H1 (cell line): ENCODE results near the gene RAD51B. TPM values are rescaled to one million over a fixed set of nuclear protein-coding genes. Genes with fewer than 3 reads are reported as not detected.

Experiments used
- CTCF ChIA-PET: fragments of 300-600 bp; sonication (Branson Sonifier 250); formaldehyde crosslinking; loops from one replicate; lab custom pipeline; 2021; ENCODE audit not compliant: partially characterized antibody; lab: Charles Lee
- POLR2A ChIA-PET: fragments of 300-600 bp; sonication (Branson Sonifier 250); formaldehyde crosslinking; loops from one replicate; lab custom pipeline; 2021; ENCODE audit warnings: inconsistent platforms; ENCODE audit not compliant: partially characterized antibody; lab: Charles Lee
- DNase-seq, 2 experiments: peaks; one replicate each; pipeline versions ENCODE4 v3.0.0 to v3.0.0-alpha.2; 2010 to 2022; ENCODE audit warnings: low spot score in 2 of 2, low read depth in 1 of 2, mixed read lengths in 1 of 2
- FAIRE-seq: peaks from 2 replicates; lab custom pipeline; 2011; peaks lifted over from hg19 to GRCh38; lab: Jason Lieb, UNC
- H2AFZ ChIP-seq: 2 replicates; pipeline ENCODE4 v1.8.1; 2012; ENCODE audit warnings: low read length, inconsistent platforms
- H2AK5ac ChIP-seq: 2 replicates; pipeline ENCODE4 v1.6.1; 2013; ENCODE audit warnings: low read depth, low read length
- H2BK120ac ChIP-seq: replicated peaks from 2 replicates; pipeline ENCODE3; 2013; ENCODE audit warnings: low read depth, low read length, inconsistent platforms
- H2BK12ac ChIP-seq: 2 replicates; pipeline ENCODE4 v1.6.1; 2013; ENCODE audit warnings: low read depth, low read length
- H2BK15ac ChIP-seq: 2 replicates; pipeline ENCODE4 v1.6.1; 2013; ENCODE audit warnings: low read length
- H2BK20ac ChIP-seq: 2 replicates; pipeline ENCODE4 v1.6.1; 2013; ENCODE audit warnings: low read length
- H2BK5ac ChIP-seq: 2 replicates; pipeline ENCODE4 v1.6.1; 2013; ENCODE audit warnings: low read depth, low read length
- H3K14ac ChIP-seq: 2 replicates; pipeline ENCODE4 v1.6.1; 2013; ENCODE audit warnings: inconsistent platforms; ENCODE audit not compliant: insufficient read length
- H3K18ac ChIP-seq: 2 replicates; pipeline ENCODE4 v1.6.1; 2013; ENCODE audit warnings: low read length; ENCODE audit errors: extremely low read depth
- H3K23ac ChIP-seq: 2 replicates; pipeline ENCODE4 v1.6.1; 2013; ENCODE audit warnings: inconsistent platforms; ENCODE audit not compliant: insufficient read length
- H3K23me2 ChIP-seq: 2 replicates; pipeline ENCODE4 v1.6.1; 2013; ENCODE audit warnings: low read depth, low read length
- H3K27ac ChIP-seq: 2 replicates; pipeline ENCODE4 v1.6.1; 2011; ENCODE audit warnings: low read depth, low read length, inconsistent platforms
- H3K27me3 ChIP-seq, 4 experiments: replicated peaks in 1 of 4; 1 replicate in 1 of 4; 2 replicates in 3 of 4; pipeline versions ENCODE4 v1.6.1 to v1.8.1; 2011 to 2013; ENCODE audit warnings: low read length in 3 of 4, mild to moderate bottlenecking in 3 of 4, inconsistent platforms in 2 of 4, mixed read lengths in 2 of 4, moderate library complexity in 1 of 4; ENCODE audit not compliant: control insufficient read depth in 3 of 4, insufficient read depth in 3 of 4; ENCODE audit errors: extremely low read depth in 1 of 4
- H3K36me3 ChIP-seq, 4 experiments: 2 replicates each; pipeline versions ENCODE4 v1.6.1 to v1.8.1; 2011 to 2013; ENCODE audit warnings: mild to moderate bottlenecking in 4 of 4, low read length in 3 of 4, moderate library complexity in 2 of 4, control low read depth in 1 of 4, inconsistent platforms in 1 of 4; ENCODE audit not compliant: insufficient read depth in 4 of 4, control insufficient read depth in 2 of 4
- H3K4ac ChIP-seq: replicated peaks from 2 replicates; pipeline ENCODE3; 2013; ENCODE audit warnings: low read length, low read depth, mixed read lengths, inconsistent platforms; ENCODE audit not compliant: insufficient read length
- H3K4me1 ChIP-seq, 4 experiments: replicated peaks in 1 of 4; 1 replicate in 1 of 4; 2 replicates in 3 of 4; pipeline versions ENCODE4 v1.6.1 to v1.8.1; 2011 to 2013; ENCODE audit warnings: low read length in 3 of 4, inconsistent platforms in 2 of 4, mixed read lengths in 1 of 4; ENCODE audit not compliant: insufficient read depth in 4 of 4, control insufficient read depth in 3 of 4
- H3K4me2 ChIP-seq, 2 experiments: 2 replicates each; pipeline versions ENCODE4 v1.6.1 to v1.8.1; 2011 to 2013; ENCODE audit warnings: low read depth in 2 of 2, low read length in 2 of 2, control low read depth in 1 of 2, inconsistent platforms in 1 of 2, mild to moderate bottlenecking in 1 of 2; ENCODE audit not compliant: insufficient read depth in 1 of 2
- H3K4me3 ChIP-seq, 4 experiments: fragments of 200-600, 300-600 bp in 1 of 4; sonication (generic), shearing (Covaris generic), sonication (Bioruptor Twin) in 1 of 4; 2 replicates each; pipeline versions ENCODE4 v1.5.1 to v1.8.1; 2011 to 2016; ENCODE audit warnings: low read length in 4 of 4, low read depth in 3 of 4, control low read depth in 2 of 4, inconsistent platforms in 2 of 4, mild to moderate bottlenecking in 2 of 4, mixed read lengths in 1 of 4, moderate library complexity in 1 of 4; ENCODE audit not compliant: insufficient read depth in 2 of 4; ENCODE audit errors: extremely low read depth in 1 of 4
- H3K56ac ChIP-seq: replicated peaks from 2 replicates; pipeline ENCODE3; 2013; ENCODE audit warnings: low read depth, mild to moderate bottlenecking, mixed read lengths, low read length, inconsistent platforms; ENCODE audit not compliant: insufficient read length
- H3K79me1 ChIP-seq: 2 replicates; pipeline ENCODE4 v1.6.1; 2013; ENCODE audit warnings: low read depth, low read length, control low read depth
- H3K79me2 ChIP-seq, 2 experiments: 2 replicates each; pipeline versions ENCODE4 v1.6.1 to v1.8.1; 2012 to 2013; ENCODE audit warnings: low read length in 2 of 2, mild to moderate bottlenecking in 2 of 2, inconsistent platforms in 1 of 2; ENCODE audit not compliant: insufficient read depth in 2 of 2, control insufficient read depth in 1 of 2
- H3K9ac ChIP-seq, 4 experiments: replicated peaks in 1 of 4; 1 replicate in 1 of 4; 2 replicates in 3 of 4; pipeline versions ENCODE4 v1.6.1 to v1.8.1; 2011 to 2013; ENCODE audit warnings: low read depth in 3 of 4, low read length in 3 of 4, control low read depth in 2 of 4, mild to moderate bottlenecking in 2 of 4, moderate library complexity in 2 of 4, inconsistent platforms in 1 of 4; ENCODE audit errors: extremely low read depth in 1 of 4
- H3K9me3 ChIP-seq, 2 experiments: 2 replicates each; pipeline versions ENCODE4 v1.6.1 to v1.8.1; 2012 to 2013; ENCODE audit warnings: mild to moderate bottlenecking in 2 of 2, moderate library complexity in 2 of 2, control low read depth in 1 of 2, inconsistent platforms in 1 of 2, low read depth in 1 of 2, low read length in 1 of 2, mixed read lengths in 1 of 2; ENCODE audit not compliant: insufficient read depth in 2 of 2
- H4K20me1 ChIP-seq, 2 experiments: replicated peaks in 1 of 2; 2 replicates each; pipeline versions ENCODE3 to v1.8.1; 2011 to 2013; ENCODE audit warnings: inconsistent platforms in 2 of 2, low read length in 2 of 2, mild to moderate bottlenecking in 1 of 2; ENCODE audit not compliant: insufficient read depth in 2 of 2, control insufficient read depth in 1 of 2
- H4K5ac ChIP-seq: 2 replicates; pipeline ENCODE4 v1.6.1; 2013; ENCODE audit warnings: low read length, low read depth, mixed read lengths, inconsistent platforms; ENCODE audit not compliant: insufficient read length
- H4K8ac ChIP-seq: 2 replicates; pipeline ENCODE4 v1.8.0; 2013; ENCODE audit warnings: mild to moderate bottlenecking, moderate library complexity, low read length, inconsistent platforms; ENCODE audit not compliant: insufficient read depth; ENCODE audit errors: extremely low read depth
- H4K91ac ChIP-seq: replicated peaks from 2 replicates; pipeline ENCODE3; 2013; ENCODE audit warnings: low read length, mixed read lengths, inconsistent platforms; ENCODE audit not compliant: insufficient read length
- KDM5A ChIP-seq: fragments of 200-600 bp; IDR thresholded peaks from 2 replicates; pipeline ENCODE4 v1.7.1; 2012; ENCODE audit warnings: mild to moderate bottlenecking, low read length, inconsistent platforms, mixed read lengths
- RAD21 ChIP-seq, 2 experiments: IDR thresholded peaks in 1 of 2; conservative IDR thresholded peaks in 1 of 2; 2 replicates each; pipeline ENCODE4 v1.6.1; 2011; ENCODE audit warnings: low read depth in 2 of 2, low read length in 2 of 2, improper control_type of control experiment in 1 of 2, inconsistent platforms in 1 of 2, mild to moderate bottlenecking in 1 of 2, moderate library complexity in 1 of 2
- SP1 ChIP-seq: IDR thresholded peaks from 2 replicates; pipeline ENCODE4 v1.6.1; 2011; ENCODE audit warnings: low read depth, low read length
- TEAD4 ChIP-seq: IDR thresholded peaks from 2 replicates; pipeline ENCODE4 v1.6.1; 2012; ENCODE audit warnings: low read depth, low read length, inconsistent platforms, mixed read lengths
- WGBS, 2 experiments: shearing (Covaris generic) in 1 of 2; methylation state at CpG; one replicate each; pipeline versions ENCODE4 v1.1.6 to v1.1.7; 2013 to 2015; ENCODE audit warnings: low lambda C conversion rate in 2 of 2, mixed read lengths in 2 of 2, inconsistent platforms in 1 of 2, low coverage in 1 of 2, missing lambda C conversion rate in 1 of 2; ENCODE audit not compliant: insufficient replicate concordance in 2 of 2, insufficient coverage in 1 of 2, insufficient read length in 1 of 2; ENCODE audit errors: extremely low coverage in 1 of 2, missing lambda C conversion rate in 1 of 2; 5-methylcytosine and 5-hydroxymethylcytosine counted together
- polyA plus RNA-seq, 7 experiments: library from polyadenylated mRNA; depleted of rRNA in 3 of 7; stranded (reverse) in 5 of 7; unstranded in 2 of 7; fragments of >200 nt in 5 of 7; fragments of 200-250 nt in 2 of 7; gene quantifications; 1 replicate in 5 of 7; 2 replicates in 1 of 7; 4 replicates in 1 of 7; pipeline versions ENCODE4 v1.2.1 to v1.2.3, GENCODE V29; 2011 to 2013; ENCODE audit warnings: missing spikeins in 2 of 7, mixed read lengths in 2 of 7
- total RNA-seq: library from RNA; stranded (reverse); fragmentation: NEBNext Ultra II Directional; extraction: Animal tissue kit (Norgen Biotek cat#: 25700); gene quantifications from 2 replicates; pipeline ENCODE4 v1.2.1, GENCODE V29; 2021
- TF ChIP-seq, protein P1 (sequence below), 3 experiments: IDR thresholded peaks; 1 replicate in 2 of 3; 2 replicates in 1 of 3; pipeline versions ENCODE4 v1.5.1 to v1.6.1; 2011; ENCODE audit warnings: low read length in 3 of 3, mild to moderate bottlenecking in 3 of 3, inconsistent platforms in 2 of 3, low read depth in 1 of 3, moderate library complexity in 1 of 3; ENCODE audit not compliant: insufficient read depth in 1 of 3; ENCODE audit errors: control extremely low read depth in 1 of 3

RAD51B gene
- total and polyA plus RNA-seq, 2 of the 8 experiments (the other 6 are each of a cell fraction or from before 2014, with no cell fraction given) = 3.9 to 14.9 TPM

DNA sequence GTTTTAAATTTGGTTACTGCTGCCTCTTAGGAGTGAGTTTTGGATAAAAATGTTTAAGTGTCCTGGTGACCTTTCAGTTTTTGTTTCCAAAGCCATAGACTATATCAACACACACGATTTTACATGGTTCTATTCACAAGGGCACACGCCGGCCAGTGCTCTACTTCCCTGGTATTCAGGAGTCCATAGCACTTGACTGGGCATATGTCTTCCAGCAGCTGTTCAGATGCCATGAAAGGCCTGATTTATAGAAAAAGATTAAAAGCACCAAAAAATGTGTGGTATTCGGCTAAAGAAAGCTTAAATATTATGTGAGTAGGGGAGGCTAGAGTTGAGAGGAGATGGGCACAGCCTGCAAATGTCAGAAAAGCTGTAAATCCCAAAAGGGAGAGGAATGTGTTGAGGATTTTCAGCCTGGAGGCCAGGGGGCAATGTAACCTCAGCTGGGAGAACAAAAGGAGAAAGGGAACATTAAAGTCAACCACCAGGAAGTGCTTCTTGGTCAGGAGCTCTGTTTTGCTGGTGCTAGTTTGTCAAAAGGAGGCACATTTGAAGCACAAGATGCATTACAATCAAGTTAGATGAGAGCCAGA, 478.4 kb downstream of the RAD51B start:
- FAIRE-seq = peak; percentile 60
- Histone ChIP-seq H2AFZ (no peak overlapping the region), H3K4me2 (no peak overlapping the region), H3K14ac (no peak overlapping the region), H2BK12ac (no peak overlapping the region), H3K4ac (no peak overlapping the region)
- TF ChIP-seq, protein P1, sequence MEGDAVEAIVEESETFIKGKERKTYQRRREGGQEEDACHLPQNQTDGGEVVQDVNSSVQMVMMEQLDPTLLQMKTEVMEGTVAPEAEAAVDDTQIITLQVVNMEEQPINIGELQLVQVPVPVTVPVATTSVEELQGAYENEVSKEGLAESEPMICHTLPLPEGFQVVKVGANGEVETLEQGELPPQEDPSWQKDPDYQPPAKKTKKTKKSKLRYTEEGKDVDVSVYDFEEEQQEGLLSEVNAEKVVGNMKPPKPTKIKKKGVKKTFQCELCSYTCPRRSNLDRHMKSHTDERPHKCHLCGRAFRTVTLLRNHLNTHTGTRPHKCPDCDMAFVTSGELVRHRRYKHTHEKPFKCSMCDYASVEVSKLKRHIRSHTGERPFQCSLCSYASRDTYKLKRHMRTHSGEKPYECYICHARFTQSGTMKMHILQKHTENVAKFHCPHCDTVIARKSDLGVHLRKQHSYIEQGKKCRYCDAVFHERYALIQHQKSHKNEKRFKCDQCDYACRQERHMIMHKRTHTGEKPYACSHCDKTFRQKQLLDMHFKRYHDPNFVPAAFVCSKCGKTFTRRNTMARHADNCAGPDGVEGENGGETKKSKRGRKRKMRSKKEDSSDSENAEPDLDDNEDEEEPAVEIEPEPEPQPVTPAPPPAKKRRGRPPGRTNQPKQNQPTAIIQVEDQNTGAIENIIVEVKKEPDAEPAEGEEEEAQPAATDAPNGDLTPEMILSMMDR (IDR thresholded peaks at IDR 0.05; ENCODE audit: control extremely low read depth in 1 of 3, insufficient read depth in 1 of 3, low read depth in 1 of 3, low read length in 3 of 3) = peak; percentile 4 to 63 (median 54)
- TF ChIP-seq KDM5A = no peak
- TF ChIP-seq TEAD4 = peak; percentile 66
- 0 out of 2 replicates have a peak, but pooled peaks have one; percentile 40 for TF ChIP-seq SP1
- peak; percentile 79 to 83 for TF ChIP-seq RAD21 (IDR thresholded peaks at IDR 0.05 in 1 of 2, conservative IDR thresholded peaks at IDR 0.05 in 1 of 2; ENCODE audit: low read depth in 2 of 2, low read length in 2 of 2)
- TF ChIP-seq, all 59 proteins: peak for 4
- H2BK20ac ChIP-seq = no peak overlapping the region
- no peak overlapping the region; the same call in 1 of the 2 replicates for H3K18ac ChIP-seq
- H4K8ac ChIP-seq = no peak overlapping the region
- no peak overlapping the region for H2AK5ac ChIP-seq
- ChIA-PET CTCF (interaction anchor here (0.6 to 2.1 kb wide), 27 partner anchors 9 to 546 kb away, joined by 3 to 9 read pairs (median 4); no protein-coding TSS in a partner anchor), POLR2A (no interaction called here)
- peak; percentile 31 to 52 for DNase-seq
- peaks cover 0 to 2% (median 0%) of the 10 kb centered on the region in 4 experiments; a peak in 1 of 8 replicates for H3K36me3 ChIP-seq
- H4K5ac ChIP-seq = no peak overlapping the region
- no peaks in the 10 kb centered on the region for H3K79me2 ChIP-seq
- no peaks in the 10 kb centered on the region for H3K23me2 ChIP-seq
- no peak overlapping the region for H2BK120ac ChIP-seq
- H4K20me1 ChIP-seq = no peaks in the 10 kb centered on the region
- H3K27ac ChIP-seq = no peak overlapping the region
- no peak overlapping the region for H4K91ac ChIP-seq
- H2BK5ac ChIP-seq = peak overlapping the region; percentile 41; the same call in 1 of the 2 replicates
- no peak overlapping the region for H3K4me3 ChIP-seq
- peaks cover 5 to 9% of the 10 kb centered on the region in 2 experiments; a peak in 3 of 4 replicates for H3K9me3 ChIP-seq
- 77% methylated on average over 4 of the region's 4 CpGs; no CpG with 5 or more reads in 1 of the 2 experiments for WGBS, 2 experiments
- no peak overlapping the region for H3K9ac ChIP-seq
- peaks cover 0 to 25% (median 5%) of the 10 kb centered on the region in 4 experiments; a peak in 4 of 7 replicates for H3K4me1 ChIP-seq
- no peaks in the 10 kb centered on the region for H3K79me1 ChIP-seq
- H3K56ac ChIP-seq = no peak overlapping the region
- no peak overlapping the region for H2BK15ac ChIP-seq
- no peak overlapping the region for H3K23ac ChIP-seq
- no peaks in the 10 kb centered on the region for H3K27me3 ChIP-seq
